Right lung (tissue), 10 donors: ENCODE measurements around the gene TAF7L. TPM values are rescaled to one million over a fixed set of nuclear protein-coding genes. Genes with fewer than 3 reads are reported as not detected.
"Not testable (repeated sequence)": the region's sequence is repeated elsewhere in the genome, so short reads cannot be mapped to it uniquely, and the experiment has no call there.

Experiments
- DNase-seq, 2 donors: peaks; one replicate each; pipeline ENCODE4 v3.0.0-alpha.2; 2013
- long read RNA-seq, 8 donors: transcript quantifications; one replicate each; lab custom pipeline, GENCODE V29; 2026
- polyA plus RNA-seq, 5 donors: library from polyadenylated mRNA; unstranded; fragments of 120-200 nt; gene quantifications; one replicate each; pipeline versions ENCODE4 v1.2.1 to v1.2.3, GENCODE V29; 2013; ENCODE audit warnings: inconsistent platforms in 1 of 5, low replicate concordance in 1 of 5; ENCODE audit not compliant: insufficient read length in 5 of 5, insufficient read depth in 1 of 5

Gene TAF7L
- polyA plus RNA-seq, result under 1 TPM; 0.27 to 0.55 (median 0.37) TPM
- long read RNA-seq, donor 1, result 0 reads
- long read RNA-seq, donor 2, result 0 reads
- long read RNA-seq, donor 3, result 0 reads
- long read RNA-seq, donor 4, result 0 reads
- long read RNA-seq, donor 5, result 0 reads
- long read RNA-seq, donor 6, result 0 reads
- long read RNA-seq, donor 7, result 0 reads
- long read RNA-seq, donor 8, result 0 reads

- DNase-seq, result no peak
These were observed at the start of gene TAF7L for GRCh38 chrX:101290957-101291603. TSS of gene TAF7L (minus strand) at chrX:101291334. CDS start at chrX:101287543, 3,791 bp downstream.

- DNase-seq, result no peak
These were observed 46.7 kb upstream of the TAF7L start for GRCh38 chrX:101337776-101338271.

- not testable (repeated sequence) for DNase-seq
These were observed 43.2 kb upstream of the TAF7L start for GRCh38 chrX:101334310-101334709.

GRCh38 chrX:101326600-101326999, 35.5 kb upstream of the TAF7L start:
- not testable (repeated sequence) for DNase-seq

- no peak for DNase-seq
These were observed 12.7 kb upstream of the TAF7L start for GRCh38 chrX:101303790-101304189.

GRCh38 chrX:101295603-101296002, 4.5 kb upstream of the TAF7L start:
- not testable (repeated sequence) for DNase-seq

GRCh38 chrX:101287402-101287801, 3.7 kb downstream of the TAF7L start:
- peak; percentile 12 to 22 for DNase-seq

- DNase-seq, result no peak
These were observed 14.9 kb downstream of the TAF7L start for GRCh38 chrX:101276238-101276637.

GRCh38 chrX:101274198-101274597, 16.9 kb downstream of the TAF7L start:
- DNase-seq, result no peak

GRCh38 chrX:101265869-101266428, 25.2 kb downstream of the TAF7L start:
- no peak for DNase-seq

- no peak for DNase-seq
These were observed 27.4 kb downstream of the TAF7L start for GRCh38 chrX:101263766-101264165.

- DNase-seq, result no peak
These were observed 28.5 kb downstream of the TAF7L start for GRCh38 chrX:101262590-101262989.

GRCh38 chrX:101260435-101260834, 30.7 kb downstream of the TAF7L start:
- no peak for DNase-seq

- DNase-seq, result no peak
These were observed 32.9 kb downstream of the TAF7L start for GRCh38 chrX:101258259-101258581.

GRCh38 chrX:101257448-101258258, 33.5 kb downstream of the TAF7L start:
- no peak for DNase-seq

- DNase-seq, result no peak
These were observed 38.5 kb downstream of the TAF7L start for GRCh38 chrX:101252634-101253033.

- DNase-seq, result no peak
These were observed 49.6 kb downstream of the TAF7L start for GRCh38 chrX:101241531-101241930.

- DNase-seq, result no peak
These were observed 54.1 kb downstream of the TAF7L start for GRCh38 chrX:101237041-101237440.

GRCh38 chrX:101232316-101232715, 58.8 kb downstream of the TAF7L start:
- DNase-seq, result no peak

GRCh38 chrX:101231080-101231479, 60.1 kb downstream of the TAF7L start:
- no peak for DNase-seq

GRCh38 chrX:101230636-101231035, 60.5 kb downstream of the TAF7L start:
- no peak for DNase-seq

- DNase-seq, result no peak
These were observed 62.0 kb downstream of the TAF7L start for GRCh38 chrX:101229170-101229569.
